A204.1 (cell line): ENCODE measurements around the gene EPHA4.

Experiments used
- FAIRE-seq: peaks from 2 replicates; lab custom pipeline; 2012; peaks lifted over from hg19 to GRCh38; lab: Jason Lieb, UNC

Gene EPHA4

GRCh38 chr2:221503965-221504364 is 68.1 kb downstream of the EPHA4 start:
- FAIRE-seq = no peak

DNA sequence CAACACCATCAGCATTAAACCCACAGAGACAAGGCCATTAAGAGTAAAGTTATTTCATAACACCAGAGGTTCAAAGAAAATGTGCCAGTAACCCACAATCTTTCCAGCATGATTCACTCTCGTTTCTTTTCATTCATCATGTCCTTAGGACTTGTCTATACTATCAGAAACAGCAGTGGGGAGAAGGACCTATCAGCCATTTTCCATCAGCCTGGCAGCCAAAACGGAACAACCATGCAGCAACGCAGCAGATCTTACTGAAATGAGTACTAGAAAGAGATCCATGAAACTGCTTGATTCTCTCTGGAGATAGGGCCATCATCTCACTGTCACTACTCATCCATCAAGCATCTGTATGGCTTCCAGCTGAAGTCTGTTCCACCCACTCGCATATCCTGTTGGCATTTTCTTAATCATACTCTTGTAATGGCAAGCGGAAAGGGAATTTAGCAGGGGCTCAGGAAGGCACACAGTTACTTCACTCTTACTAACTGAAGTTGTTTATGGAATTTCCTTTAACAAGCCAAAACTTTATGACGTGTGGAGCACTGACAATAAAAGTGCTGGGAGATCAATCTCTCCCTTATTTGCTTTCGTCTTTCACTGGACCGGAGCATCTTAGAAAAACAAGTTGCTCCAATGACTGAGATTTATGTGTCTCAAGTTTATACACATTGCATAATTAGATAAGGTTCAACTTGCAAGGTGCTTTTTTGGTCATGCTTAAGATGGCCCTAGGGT is 69.7 kb downstream of the EPHA4 start:
- no peak for FAIRE-seq

GRCh38 chr2:221501883-221502269 is 70.2 kb downstream of the EPHA4 start:
- no peak for FAIRE-seq

DNA sequence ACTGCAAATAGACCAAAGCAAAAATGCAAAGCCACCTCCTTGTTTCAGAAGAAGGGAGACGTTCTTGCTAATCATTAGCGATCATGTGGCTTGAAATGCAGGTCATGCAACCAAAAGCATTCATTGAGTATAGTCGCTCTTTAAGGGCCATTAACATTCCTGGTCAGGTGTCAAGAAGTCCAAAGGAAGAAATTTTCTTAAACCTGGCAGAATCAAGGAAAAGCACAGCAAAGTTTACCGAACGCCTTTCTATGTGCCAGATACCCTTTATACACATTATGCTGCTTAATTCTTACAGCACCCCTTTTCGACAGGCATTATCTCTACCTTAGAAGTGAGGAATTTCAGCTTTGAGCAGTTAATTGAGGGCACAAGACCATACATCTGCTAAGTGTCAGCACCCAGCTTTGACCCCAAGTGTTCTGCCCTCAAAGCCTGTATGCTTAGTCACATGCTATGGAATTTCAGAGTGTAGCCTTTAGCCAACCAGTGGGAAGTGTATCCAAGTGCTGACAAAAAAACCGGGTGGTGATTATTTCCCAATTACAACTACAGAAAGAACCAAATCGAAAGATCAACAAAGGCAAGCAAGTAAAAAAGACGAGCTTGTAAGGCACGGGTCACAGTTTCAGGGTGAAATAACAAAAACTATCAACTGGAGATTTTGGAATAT is 70.8 kb downstream of the EPHA4 start:
- FAIRE-seq = no peak

GRCh38 chr2:221500501-221501209 is 71.4 kb downstream of the EPHA4 start:
- no peak for FAIRE-seq

DNA sequence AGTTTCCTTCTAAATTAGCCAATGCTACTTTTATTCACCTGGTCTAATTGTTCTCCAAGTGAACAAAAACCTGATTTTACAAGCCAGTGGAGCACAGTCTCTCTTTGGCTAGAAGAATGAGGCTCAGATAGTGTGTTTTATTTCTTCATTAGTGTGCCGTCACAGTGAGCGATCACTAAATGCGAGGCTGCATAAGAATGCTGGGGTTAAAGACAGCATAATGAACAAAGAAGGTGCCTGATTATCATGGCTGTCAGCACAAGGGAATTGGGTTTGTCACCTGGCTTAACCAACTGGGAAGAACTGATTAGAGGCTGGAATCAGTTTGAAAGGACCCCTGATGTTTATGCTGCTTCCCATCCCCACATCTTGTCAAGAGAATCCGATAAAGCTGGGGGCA is 76.4 kb downstream of the EPHA4 start:
- FAIRE-seq = no peak

- no peak for FAIRE-seq
Observed at GRCh38 chr2:221494556-221494955, 77.5 kb downstream of the EPHA4 start.

GRCh38 chr2:221493391-221493790 is 78.7 kb downstream of the EPHA4 start:
- FAIRE-seq = no peak

- no peak for FAIRE-seq
Observed at GRCh38 chr2:221492636-221493035, 79.5 kb downstream of the EPHA4 start.

DNA sequence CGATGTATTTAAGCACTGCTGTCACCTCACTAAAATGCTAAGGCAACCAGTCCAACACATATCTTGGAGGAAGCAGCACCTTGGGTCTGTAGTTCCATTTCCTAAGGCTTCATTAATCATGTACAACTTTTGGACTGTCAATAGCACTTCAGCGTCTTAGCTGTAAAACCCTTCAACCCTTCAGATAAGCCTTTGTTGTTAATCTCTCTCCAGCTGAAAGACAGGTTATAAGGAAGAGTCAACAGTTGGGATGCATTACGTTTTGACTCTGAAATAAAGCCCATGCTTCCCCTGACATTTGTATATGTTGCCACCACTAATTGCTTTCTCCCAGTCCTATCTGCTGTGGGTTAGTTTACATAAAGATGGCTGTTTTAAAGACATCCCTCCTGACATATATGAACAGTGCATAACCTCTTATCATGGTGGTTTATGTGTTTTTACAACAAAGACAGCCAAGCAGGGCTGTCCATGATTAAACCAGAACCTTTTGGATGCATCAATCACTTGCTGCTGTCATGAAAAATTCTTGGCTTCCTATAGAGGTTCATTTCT is 81.5 kb downstream of the EPHA4 start:
- FAIRE-seq = no peak

GRCh38 chr2:221488136-221488807 is 83.8 kb downstream of the EPHA4 start:
- FAIRE-seq = no peak

GRCh38 chr2:221486106-221486505 is 86.0 kb downstream of the EPHA4 start:
- no peak for FAIRE-seq

DNA sequence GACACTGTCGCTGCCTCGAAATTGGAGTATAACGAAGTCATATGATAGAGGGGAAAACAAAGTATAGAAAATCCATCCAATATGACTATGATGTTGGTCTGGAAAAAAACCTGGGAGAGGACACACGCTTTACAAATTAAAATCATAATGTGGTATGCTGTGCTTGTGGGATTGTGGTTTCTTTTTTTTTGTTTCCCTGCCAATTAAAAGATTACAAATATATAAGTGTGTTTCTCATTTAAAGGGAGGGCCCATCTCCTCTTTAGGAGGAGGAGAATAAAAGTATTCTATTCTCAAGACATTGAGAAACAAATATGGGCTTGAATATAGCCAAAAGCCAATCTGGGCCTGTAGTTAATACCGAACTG is 86.6 kb downstream of the EPHA4 start:
- FAIRE-seq = no peak

GRCh38 chr2:221484761-221485502 is 87.2 kb downstream of the EPHA4 start:
- no peak for FAIRE-seq

DNA sequence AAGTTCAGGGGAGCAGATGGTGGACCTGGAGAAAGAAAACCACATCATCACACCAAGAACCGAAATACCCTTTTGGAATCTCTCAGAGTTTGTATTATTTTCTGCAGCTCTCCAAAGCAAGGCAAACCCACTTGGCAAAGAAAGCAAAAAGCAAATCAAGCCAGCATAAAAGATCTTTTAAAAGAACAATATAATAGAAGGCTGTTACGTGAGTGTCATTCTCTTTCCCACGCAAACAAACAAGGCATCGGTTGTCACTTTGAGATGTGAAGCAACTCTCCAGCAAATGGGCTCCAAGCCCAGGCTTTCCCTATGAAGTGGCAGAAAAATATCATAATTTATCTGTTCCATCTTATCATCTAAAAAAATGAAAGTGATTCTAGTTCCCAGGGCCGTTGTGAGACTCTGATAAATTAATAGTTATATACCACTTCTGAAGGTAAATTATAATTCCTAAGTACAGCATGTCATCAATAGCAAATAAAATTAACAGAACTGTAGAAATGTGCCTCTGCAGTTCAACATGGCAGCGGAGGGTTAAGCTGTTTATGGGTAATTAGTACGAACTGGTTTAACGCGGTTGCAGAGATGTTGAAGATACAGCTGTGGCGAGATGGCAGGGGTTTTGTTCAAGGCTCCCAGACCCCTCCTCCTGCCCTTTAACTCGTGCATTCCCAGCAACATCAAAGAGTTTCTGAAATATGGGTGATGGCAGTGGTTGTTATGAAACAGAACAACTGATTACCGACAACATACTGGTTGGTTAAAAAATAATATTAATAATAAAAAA is 89.2 kb downstream of the EPHA4 start:
- FAIRE-seq = no peak

DNA sequence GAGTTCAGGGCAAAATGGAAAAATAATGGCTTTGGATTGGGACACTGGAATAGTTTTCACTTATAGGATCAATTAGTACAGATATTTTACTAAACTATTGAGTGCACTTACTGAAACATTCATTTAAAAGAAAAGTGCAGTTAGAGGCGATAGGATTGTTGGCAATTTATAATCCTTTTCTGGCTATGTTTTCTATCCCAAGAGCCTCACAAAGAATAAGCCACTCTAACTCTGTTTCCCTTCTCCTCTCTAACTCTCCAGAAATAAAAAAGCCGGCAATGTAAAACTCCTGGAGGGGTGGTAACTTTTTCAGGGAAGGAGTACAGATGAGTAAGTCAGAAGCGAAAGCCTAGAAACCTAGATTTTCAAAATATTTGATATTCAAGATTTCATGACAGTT is 91.3 kb downstream of the EPHA4 start:
- FAIRE-seq = no peak

DNA sequence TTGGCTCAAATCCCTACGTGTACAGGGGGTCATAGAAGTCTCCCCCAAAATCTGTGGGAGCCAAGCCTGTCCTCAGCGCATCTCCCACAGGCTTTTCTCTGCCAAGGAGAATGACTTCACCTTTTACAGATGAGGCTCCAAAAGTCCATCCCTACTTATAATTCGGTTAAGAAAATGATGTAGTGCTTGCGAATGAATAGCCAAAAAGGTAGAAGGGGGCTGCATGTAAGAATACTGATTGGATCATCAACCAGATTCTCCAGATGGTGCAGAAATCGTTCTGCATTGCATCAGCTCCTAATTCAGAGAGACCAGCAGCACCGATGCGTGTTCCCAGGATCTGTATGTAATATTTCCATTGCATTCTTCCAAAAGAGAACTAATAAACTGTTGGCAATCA is 91.9 kb downstream of the EPHA4 start:
- FAIRE-seq = no peak

- FAIRE-seq = no peak
Observed at GRCh38 chr2:221478485-221478863, 93.6 kb downstream of the EPHA4 start.

- no peak for FAIRE-seq
Observed at GRCh38 chr2:221477714-221478484, 94.2 kb downstream of the EPHA4 start.

DNA sequence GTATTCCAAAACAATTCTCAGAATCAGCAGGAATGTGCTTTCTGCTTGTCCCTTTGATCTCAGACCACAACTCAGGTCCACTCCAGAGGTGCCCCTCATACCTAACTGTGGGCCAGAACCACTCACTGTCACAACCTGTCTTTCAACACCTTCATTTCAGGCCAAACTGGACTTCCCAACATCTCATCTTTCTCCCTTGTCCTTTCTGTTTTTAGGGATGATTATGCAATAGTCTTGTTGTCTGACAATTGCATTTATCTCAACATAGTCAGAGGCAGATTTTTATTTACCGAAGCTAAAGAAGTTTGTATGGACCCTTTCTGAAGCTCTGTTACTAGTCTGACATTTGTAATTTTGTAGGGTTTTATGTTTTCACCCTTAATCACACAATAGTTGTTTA is 95.9 kb downstream of the EPHA4 start:
- no peak for FAIRE-seq
